GM19240 (cell line): ENCODE measurements around the gene SIGLEC11.
"Not testable (repeated sequence)": the region's sequence is repeated elsewhere in the genome, so short reads cannot be mapped to it uniquely, and the experiment has no call there.

Source experiments
- DNase-seq: peaks from one replicate; pipeline ENCODE4 v3.0.0; 2011; ENCODE audit warnings: low spot score; ENCODE audit not compliant: insufficient read length

SIGLEC11 gene, protein sequence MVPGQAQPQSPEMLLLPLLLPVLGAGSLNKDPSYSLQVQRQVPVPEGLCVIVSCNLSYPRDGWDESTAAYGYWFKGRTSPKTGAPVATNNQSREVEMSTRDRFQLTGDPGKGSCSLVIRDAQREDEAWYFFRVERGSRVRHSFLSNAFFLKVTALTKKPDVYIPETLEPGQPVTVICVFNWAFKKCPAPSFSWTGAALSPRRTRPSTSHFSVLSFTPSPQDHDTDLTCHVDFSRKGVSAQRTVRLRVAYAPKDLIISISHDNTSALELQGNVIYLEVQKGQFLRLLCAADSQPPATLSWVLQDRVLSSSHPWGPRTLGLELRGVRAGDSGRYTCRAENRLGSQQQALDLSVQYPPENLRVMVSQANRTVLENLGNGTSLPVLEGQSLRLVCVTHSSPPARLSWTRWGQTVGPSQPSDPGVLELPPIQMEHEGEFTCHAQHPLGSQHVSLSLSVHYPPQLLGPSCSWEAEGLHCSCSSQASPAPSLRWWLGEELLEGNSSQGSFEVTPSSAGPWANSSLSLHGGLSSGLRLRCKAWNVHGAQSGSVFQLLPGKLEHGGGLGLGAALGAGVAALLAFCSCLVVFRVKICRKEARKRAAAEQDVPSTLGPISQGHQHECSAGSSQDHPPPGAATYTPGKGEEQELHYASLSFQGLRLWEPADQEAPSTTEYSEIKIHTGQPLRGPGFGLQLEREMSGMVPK

DNA sequence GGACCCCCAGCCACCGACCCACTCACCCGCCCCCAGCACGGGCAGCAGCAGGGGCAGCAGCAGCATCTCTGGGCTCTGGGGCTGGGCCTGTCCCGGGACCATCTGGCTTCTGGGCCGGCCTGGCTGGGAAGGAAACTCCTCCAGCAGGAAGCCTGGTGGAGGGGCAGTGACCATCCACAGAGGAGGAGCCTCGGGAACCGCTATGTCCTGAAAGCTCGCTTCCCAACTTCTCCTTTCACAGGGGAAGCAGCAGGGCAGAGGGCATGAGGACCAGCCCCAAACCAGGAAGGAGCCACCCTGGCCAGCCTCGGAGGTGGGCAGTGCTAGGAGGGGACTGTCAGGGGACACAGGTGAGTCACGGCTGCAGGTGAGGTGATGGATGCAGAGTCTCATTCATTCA is at the start of gene SIGLEC11:
SIGLEC11 (minus strand) TSS at position 193 of the 400 bp plus-strand sequence; CDS start at position 102, 91 bp downstream.
- not testable (repeated sequence) for DNase-seq

- DNase-seq = no peak
Observed at GRCh38 chr19:50008532-50008931, 47.6 kb upstream of the SIGLEC11 start.

GRCh38 chr19:50007947-50008346 is 47.0 kb upstream of the SIGLEC11 start:
- DNase-seq = no peak

GRCh38 chr19:50007170-50007569 is 46.2 kb upstream of the SIGLEC11 start:
- no peak for DNase-seq

GRCh38 chr19:50005428-50005827 is 44.5 kb upstream of the SIGLEC11 start:
- no peak for DNase-seq

GRCh38 chr19:50003810-50004419 is 42.9 kb upstream of the SIGLEC11 start:
- peak; percentile 45 for DNase-seq

GRCh38 chr19:50003254-50003788 is 42.3 kb upstream of the SIGLEC11 start:
- no peak for DNase-seq

DNA sequence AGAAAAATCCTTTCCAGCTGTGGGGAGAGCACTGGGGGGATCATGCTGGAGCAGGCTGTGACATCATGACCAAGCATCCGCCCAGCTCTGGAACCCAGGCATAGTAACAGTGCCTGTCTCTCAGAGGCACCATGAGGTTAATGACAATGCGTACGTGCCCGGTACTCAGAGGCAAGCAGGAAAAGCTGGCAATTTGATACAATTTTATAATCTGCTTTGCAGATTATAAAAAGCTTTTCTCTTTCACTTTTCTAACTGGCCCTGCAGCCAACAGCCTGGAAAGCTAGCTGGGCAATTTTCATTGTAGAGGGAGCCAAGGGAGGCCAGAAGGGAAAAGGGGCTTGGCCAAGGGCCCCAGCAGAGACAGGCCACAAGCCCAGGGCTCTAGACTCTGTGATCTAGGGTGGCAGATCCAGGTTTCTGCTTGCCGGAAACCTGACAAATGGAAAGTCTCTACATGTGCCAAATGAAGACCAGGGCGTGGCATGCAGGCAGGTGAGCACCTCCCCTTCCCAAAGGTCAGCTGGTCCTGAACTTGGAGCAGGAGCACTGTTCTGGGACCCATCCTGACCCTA is 41.5 kb upstream of the SIGLEC11 start:
- DNase-seq = no peak

DNA sequence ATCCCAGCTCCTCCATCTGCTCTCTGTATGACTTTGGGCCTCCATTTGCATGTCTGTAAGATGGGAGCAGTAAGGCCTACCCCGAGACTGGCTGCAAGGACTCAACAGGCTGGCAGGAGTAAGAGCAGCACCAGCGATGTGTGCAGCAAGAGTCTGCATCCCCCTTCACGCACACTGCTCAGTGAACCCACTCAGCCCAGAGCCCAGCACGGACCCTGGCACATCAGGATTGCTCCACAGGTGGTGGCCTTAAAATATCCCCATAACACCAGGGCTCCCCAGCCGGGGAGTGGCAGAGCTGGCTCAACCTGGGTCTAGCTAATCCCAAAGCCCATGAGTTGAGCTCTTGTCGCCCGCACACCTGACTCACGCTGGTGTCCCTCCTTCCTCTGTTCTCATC is 40.8 kb upstream of the SIGLEC11 start:
- no peak for DNase-seq

DNA sequence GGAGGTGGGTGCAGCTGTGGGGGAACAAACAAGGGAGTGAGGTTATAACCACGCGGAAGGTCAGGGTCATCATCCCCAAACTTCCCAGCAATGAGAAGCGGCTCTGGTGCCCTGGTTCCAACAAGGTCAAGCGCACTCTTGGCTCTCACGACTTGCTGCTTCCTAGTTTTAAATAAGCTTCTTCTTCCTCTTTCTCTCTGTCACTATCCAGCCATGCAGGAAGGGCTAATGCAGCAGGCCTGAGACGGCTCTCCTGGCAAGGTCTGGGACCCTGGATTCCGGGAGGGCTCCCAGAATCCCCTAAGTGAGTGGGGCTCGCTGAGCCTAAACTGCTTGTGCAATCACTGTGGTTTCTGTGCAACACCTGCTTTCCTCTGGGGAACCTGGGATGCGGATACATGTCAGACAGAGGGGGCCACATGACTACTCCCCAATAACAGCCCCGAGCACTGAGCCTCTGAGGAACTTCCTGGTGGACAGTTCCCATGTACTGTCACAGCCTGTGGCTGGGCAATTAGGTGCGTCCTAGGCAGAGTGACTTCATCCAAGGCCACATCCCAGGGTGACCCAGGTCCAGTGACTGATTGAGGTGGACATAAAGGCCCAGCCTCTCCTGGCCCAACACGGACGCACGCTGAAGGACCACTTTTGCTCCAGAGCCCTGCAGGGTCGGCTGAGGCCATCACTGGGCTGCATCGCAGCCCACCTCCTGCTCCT is 40.0 kb upstream of the SIGLEC11 start:
- no peak for DNase-seq

- DNase-seq = no peak
Observed at GRCh38 chr19:50000038-50000840, 39.3 kb upstream of the SIGLEC11 start.

GRCh38 chr19:49999371-50000010 is 38.5 kb upstream of the SIGLEC11 start:
- DNase-seq = no peak

- DNase-seq = peak; percentile 57
Observed at GRCh38 chr19:49997709-49998108, 36.7 kb upstream of the SIGLEC11 start.

DNA sequence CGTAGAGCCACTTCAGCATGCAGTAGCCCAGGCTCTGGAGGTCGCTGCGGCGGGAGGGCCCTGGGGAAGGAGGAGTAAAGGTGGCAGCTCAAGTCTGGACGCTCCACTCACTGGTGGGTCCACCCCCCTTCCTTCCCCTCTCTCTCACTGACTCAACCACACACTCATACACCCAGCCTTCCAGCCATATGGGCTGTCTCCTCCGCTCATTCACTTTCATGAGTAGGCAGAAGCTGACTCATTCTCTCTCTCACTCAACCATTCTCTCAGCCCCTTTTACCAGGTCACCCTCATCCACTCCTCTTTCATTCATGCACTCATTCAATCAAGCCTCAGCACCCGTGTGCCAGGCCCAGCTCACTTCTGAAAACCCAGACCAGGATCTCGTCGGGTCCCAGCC is 27.5 kb upstream of the SIGLEC11 start:
- no peak for DNase-seq

DNA sequence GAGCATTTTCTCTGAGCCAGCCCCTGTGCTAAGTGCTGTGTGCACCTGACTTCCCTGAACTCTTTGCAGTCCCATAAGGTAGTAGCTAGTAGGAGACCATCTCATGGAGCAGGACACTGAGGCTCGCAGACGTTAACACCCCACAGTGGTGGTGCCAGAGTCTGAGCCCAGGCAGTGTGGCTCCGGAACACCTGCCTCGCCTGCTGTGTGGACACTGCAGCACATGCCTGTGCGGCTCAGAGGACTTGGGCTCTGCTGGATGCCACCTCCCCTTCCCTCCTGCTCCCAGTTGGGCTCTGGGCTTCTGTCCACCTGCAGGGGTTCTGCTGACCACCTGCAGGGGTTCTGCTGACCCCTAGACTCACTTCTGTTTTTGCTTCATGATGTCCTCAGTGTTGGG is 27.0 kb upstream of the SIGLEC11 start:
- no peak for DNase-seq

DNA sequence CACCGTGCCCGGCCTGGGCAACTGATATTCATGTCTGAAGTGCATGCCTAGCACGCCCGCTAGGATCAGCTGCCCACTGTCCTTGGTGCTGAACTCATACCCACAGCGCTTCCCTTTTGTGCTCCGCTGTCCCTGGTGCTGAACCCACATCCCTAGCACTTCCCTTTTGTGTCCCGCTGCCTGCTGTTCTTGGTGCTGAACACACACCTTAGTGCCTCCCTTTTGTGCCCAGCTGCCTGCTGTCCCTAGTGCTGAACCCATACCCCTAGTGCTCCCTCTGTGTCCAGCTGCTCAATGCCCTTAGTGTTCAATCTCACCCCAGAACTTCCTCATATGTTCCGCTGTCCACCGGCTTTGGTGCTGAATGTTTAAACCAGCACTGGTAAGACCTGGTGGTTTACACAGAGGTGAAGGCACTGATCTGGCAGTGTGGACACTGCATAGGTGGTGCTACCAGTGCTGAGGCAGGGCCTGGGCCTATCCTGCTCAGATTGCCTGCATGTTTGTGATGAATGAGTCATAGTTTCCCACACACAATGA is 26.3 kb upstream of the SIGLEC11 start:
- peak; percentile 55 for DNase-seq

DNA sequence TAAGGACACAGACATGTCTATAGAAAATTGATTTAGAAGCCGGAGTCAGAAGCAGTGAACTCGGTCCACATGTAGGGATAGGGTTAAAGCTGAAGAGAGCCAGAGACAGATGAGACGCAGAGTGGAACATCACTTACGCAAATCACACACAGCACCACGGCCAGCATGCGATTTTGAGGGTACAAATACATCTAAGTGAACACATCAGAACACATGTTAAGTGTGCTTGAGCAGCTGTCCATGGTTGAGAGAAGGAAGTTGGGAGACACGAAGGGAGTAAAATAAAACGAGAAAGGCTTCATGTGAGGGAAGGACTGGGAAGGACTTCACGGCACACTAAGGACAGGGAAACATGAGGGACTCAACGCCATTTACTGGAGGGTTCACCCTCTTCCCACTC is 25.4 kb upstream of the SIGLEC11 start:
- no peak for DNase-seq

DNA sequence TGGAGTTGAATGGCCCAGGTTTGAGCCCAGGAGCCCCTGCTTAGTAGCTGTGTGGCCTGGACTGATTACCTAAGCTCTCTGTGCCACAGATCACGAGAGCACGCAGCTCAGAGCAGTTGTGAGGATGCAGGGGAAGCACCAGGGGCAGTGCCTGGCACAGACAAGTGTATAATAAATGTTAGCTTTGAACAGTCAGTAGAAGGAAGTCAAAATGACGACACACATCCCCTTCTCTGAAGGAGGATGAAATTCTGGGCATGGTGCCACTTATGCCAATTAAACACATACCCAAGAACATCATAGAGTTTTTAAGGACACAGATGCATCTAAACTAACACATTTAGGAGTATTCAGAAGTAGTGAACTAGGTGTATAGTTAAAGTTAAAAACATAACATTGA is 24.9 kb upstream of the SIGLEC11 start:
- DNase-seq = no peak

GRCh38 chr19:49984491-49984890 is 23.5 kb upstream of the SIGLEC11 start:
- no peak for DNase-seq
